HepG2 (cell line): Measurements from ENCODE around the gene ATG9A. TPM values are rescaled to one million over a fixed set of nuclear protein-coding genes. Genes with fewer than 3 reads are reported as not detected.
A peak's percentile ranks its signal among the peaks of the same experiment; 100 is the strongest.

Experiments used
- AGO2 ChIP-seq: fragments of 200-400 bp; formaldehyde crosslinking; optimal IDR thresholded peaks from 2 replicates; pipeline ENCODE3; 2017; ENCODE audit warnings: mild to moderate bottlenecking, low read depth, low read length, moderate library complexity
- CHCHD3 ChIP-seq: sonication (generic); formaldehyde crosslinking; IDR thresholded peaks from 2 replicates; pipeline ENCODE4 v1.8.0; 2022; ENCODE audit warnings: mild to moderate bottlenecking, missing genetic modification reagents, moderate library complexity
- DZIP1 ChIP-seq: sonication (generic); formaldehyde crosslinking; IDR thresholded peaks from 2 replicates; pipeline ENCODE4 v1.5.0; 2020; ENCODE audit warnings: mild to moderate bottlenecking, missing genetic modification reagents
- NFAT5 ChIP-seq: sonication (generic); formaldehyde crosslinking; IDR thresholded peaks from 2 replicates; pipeline ENCODE4 v1.4.0; 2020; ENCODE audit warnings: missing genetic modification reagents
- SMC3 ChIP-seq: IDR thresholded peaks from 2 replicates; pipeline ENCODE4 v1.6.1; 2011; ENCODE audit warnings: low read length, improper control_type of control experiment
- SNRNP70 ChIP-seq: fragments of 200-400 bp; formaldehyde crosslinking; IDR thresholded peaks from 2 replicates; pipeline ENCODE4 v1.6.1; 2017; ENCODE audit warnings: mild to moderate bottlenecking, low read depth, low read length, moderate library complexity
- TBX2 ChIP-seq: sonication (generic); formaldehyde crosslinking; IDR thresholded peaks from 2 replicates; pipeline ENCODE4 v1.5.0; 2020; ENCODE audit warnings: missing genetic modification reagents, mild to moderate bottlenecking, borderline replicate concordance
- ZFP62 ChIP-seq: sonication (generic); formaldehyde crosslinking; IDR thresholded peaks from 2 replicates; pipeline ENCODE4 v1.4.0; 2020; ENCODE audit warnings: missing genetic modification reagents
- ZNF652 ChIP-seq: IDR thresholded peaks from 2 replicates; pipeline ENCODE4 v1.6.1; 2016; ENCODE audit warnings: low read depth, borderline replicate concordance
- ZSCAN21 ChIP-seq: sonication (generic); formaldehyde crosslinking; IDR thresholded peaks from 2 replicates; pipeline ENCODE4 v1.8.0; 2022; ENCODE audit warnings: mild to moderate bottlenecking, missing genetic modification reagents, moderate library complexity, borderline replicate concordance
- polyA plus RNA-seq, 8 experiments: library from polyadenylated mRNA; depleted of rRNA in 3 of 8; stranded (reverse) in 7 of 8; unstranded in 1 of 8; fragments of >200 nt; fragmentation: Illumina TruSeq in 4 of 8; extraction: Trizol in 4 of 8; gene quantifications; 2 replicates each; pipeline versions ENCODE4 v1.2.1 to v1.2.3, GENCODE V29; 2011 to 2016; ENCODE audit warnings: low read depth in 4 of 8, missing spikeins in 1 of 8, mixed read lengths in 1 of 8; ENCODE audit not compliant: insufficient read depth in 1 of 8
- total RNA-seq, 5 experiments: library from RNA; depleted of rRNA; stranded (reverse); fragments of >200 nt; fragmentation: Illumina TruSeq; extraction: Trizol; gene quantifications; 2 replicates each; pipeline ENCODE4 v1.2.3, GENCODE V29; 2016; ENCODE audit warnings: low read depth in 1 of 5
- TF ChIP-seq, protein P1 (sequence below): sonication (generic); formaldehyde crosslinking; IDR thresholded peaks from 2 replicates; pipeline ENCODE4 v1.4.0; 2020; ENCODE audit warnings: mild to moderate bottlenecking, missing genetic modification reagents
- TF ChIP-seq, protein P2 (sequence below): sonication (generic); formaldehyde crosslinking; IDR thresholded peaks from 2 replicates; pipeline ENCODE4 v1.9.0; 2022; ENCODE audit warnings: missing genetic modification reagents, mild to moderate bottlenecking, borderline replicate concordance
- TF ChIP-seq, protein P3 (sequence below): sonication (generic); formaldehyde crosslinking; IDR thresholded peaks from 2 replicates; pipeline ENCODE4 v1.4.0; 2020; ENCODE audit warnings: missing genetic modification reagents
- TF ChIP-seq, protein P4 (sequence below): sonication (generic); formaldehyde crosslinking; IDR thresholded peaks from 2 replicates; pipeline ENCODE4 v1.8.1; 2023; ENCODE audit warnings: mild to moderate bottlenecking, missing genetic modification reagents, borderline replicate concordance

ATG9A gene
- total and polyA plus RNA-seq, 2 of the 13 experiments (the other 11 are each of a cell fraction or from before 2014, with no cell fraction given) = 35.0 to 131 TPM

GRCh38 chr2:219245148-219245898 is 15.9 kb upstream of the ATG9A start, which contains the start of the genes GLB1L and STK16 (continued):
- TF ChIP-seq NFAT5 (peak; percentile 42; the same call in 1 of the 2 replicates), TBX2 (CRISPR knock-in tag) (peak; percentile 87; the same call in 1 of the 2 replicates), AGO2 (peak; percentile 86), ZFP62 (CRISPR knock-in tag) (no peak; the same call in 1 of the 2 replicates), DZIP1 (0 out of 2 replicates have a peak, but pooled peaks have one; percentile 71), ZNF652 (CRISPR knock-in tag) (no peak), CHCHD3 (CRISPR knock-in tag) (peak; percentile 93; the same call in 1 of the 2 replicates), ZSCAN21 (CRISPR knock-in tag) (peak; percentile 67), SNRNP70 (no peak), SMC3 (no peak)
- TF ChIP-seq, protein P1, sequence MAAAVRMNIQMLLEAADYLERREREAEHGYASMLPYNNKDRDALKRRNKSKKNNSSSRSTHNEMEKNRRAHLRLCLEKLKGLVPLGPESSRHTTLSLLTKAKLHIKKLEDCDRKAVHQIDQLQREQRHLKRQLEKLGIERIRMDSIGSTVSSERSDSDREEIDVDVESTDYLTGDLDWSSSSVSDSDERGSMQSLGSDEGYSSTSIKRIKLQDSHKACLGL (CRISPR knock-in tag) = peak; percentile 80
- TF ChIP-seq, protein P2, sequence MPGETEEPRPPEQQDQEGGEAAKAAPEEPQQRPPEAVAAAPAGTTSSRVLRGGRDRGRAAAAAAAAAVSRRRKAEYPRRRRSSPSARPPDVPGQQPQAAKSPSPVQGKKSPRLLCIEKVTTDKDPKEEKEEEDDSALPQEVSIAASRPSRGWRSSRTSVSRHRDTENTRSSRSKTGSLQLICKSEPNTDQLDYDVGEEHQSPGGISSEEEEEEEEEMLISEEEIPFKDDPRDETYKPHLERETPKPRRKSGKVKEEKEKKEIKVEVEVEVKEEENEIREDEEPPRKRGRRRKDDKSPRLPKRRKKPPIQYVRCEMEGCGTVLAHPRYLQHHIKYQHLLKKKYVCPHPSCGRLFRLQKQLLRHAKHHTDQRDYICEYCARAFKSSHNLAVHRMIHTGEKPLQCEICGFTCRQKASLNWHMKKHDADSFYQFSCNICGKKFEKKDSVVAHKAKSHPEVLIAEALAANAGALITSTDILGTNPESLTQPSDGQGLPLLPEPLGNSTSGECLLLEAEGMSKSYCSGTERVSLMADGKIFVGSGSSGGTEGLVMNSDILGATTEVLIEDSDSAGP = peak; percentile 95; the same call in 1 of the 2 replicates
- TF ChIP-seq, protein P3, sequence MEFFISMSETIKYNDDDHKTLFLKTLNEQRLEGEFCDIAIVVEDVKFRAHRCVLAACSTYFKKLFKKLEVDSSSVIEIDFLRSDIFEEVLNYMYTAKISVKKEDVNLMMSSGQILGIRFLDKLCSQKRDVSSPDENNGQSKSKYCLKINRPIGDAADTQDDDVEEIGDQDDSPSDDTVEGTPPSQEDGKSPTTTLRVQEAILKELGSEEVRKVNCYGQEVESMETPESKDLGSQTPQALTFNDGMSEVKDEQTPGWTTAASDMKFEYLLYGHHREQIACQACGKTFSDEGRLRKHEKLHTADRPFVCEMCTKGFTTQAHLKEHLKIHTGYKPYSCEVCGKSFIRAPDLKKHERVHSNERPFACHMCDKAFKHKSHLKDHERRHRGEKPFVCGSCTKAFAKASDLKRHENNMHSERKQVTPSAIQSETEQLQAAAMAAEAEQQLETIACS = peak; percentile 62
- TF ChIP-seq, protein P4, sequence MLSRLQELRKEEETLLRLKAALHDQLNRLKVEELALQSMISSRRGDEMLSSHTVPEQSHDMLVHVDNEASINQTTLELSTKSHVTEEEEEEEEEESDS = no peak
